ENCODE results near the gene URB1.
A peak's percentile ranks its signal among the peaks of the same experiment; 100 is the strongest.

URB1 gene

GRCh38 chr21:32411350-32412161, 18.7 kb upstream of the URB1 start:
- WGBS (ENCODE audit: insufficient coverage) = 0% methylated on average over 49 of the region's 63 CpGs
- Histone ChIP-seq H3K27ac (ENCODE audit: insufficient read depth in 1 of 2, low read depth in 1 of 2, low read length in 2 of 2, poor library complexity in 1 of 2, severe bottlenecking in 2 of 2) (peak overlapping the region in 1 of 2 experiments; percentile 25), H3K9me3 (ENCODE audit: control extremely low read depth in 1 of 5, control insufficient read depth in 4 of 5, insufficient read depth in 2 of 5, low read depth in 1 of 5, low read length in 4 of 5) (no peaks in the 10 kb centered on the region), H3K36me3 (ENCODE audit: control insufficient read depth in 4 of 4, insufficient read depth in 4 of 4, low read length in 3 of 4) (no peaks in the 10 kb centered on the region), H3K27me3 (replicated peaks in 2 of 5; ENCODE audit: control insufficient read depth in 4 of 5, insufficient read depth in 5 of 5, low read length in 4 of 5) (peaks cover 0 to 9% (median 0%) of the 10 kb centered on the region in 5 experiments), H3K4me1 (ENCODE audit: control extremely low read depth in 1 of 4, control insufficient read depth in 4 of 4, insufficient read depth in 4 of 4, low read length in 3 of 4) (peaks cover 0 to 31% (median 22%) of the 10 kb centered on the region in 4 experiments), H3K4me3 (ENCODE audit: control insufficient read depth in 1 of 7, extremely low read depth in 1 of 7, insufficient read depth in 4 of 7, low read depth in 2 of 7, low read length in 6 of 7) (peak overlapping the region; percentile 37 to 87 (median 72))
- POLR2A ChIA-PET = no interaction called here
- CTCF ChIA-PET = interaction anchor here (1.5 to 7.7 kb wide), 4 partner anchors 9 to 188 kb away, joined by 4 to 48 read pairs (median 6); no protein-coding TSS in a partner anchor
- peak; percentile 49 to 77 (median 66) for DNase-seq

- 82% methylated on average over 3 of the region's 5 CpGs for WGBS (ENCODE audit: insufficient coverage)
- Histone ChIP-seq H3K9me3 (ENCODE audit: control extremely low read depth in 1 of 5, control insufficient read depth in 4 of 5, insufficient read depth in 2 of 5, low read depth in 1 of 5, low read length in 4 of 5) (no peaks in the 10 kb centered on the region), H3K27me3 (replicated peaks in 2 of 5; ENCODE audit: control insufficient read depth in 4 of 5, insufficient read depth in 5 of 5, low read length in 4 of 5) (peaks cover 0 to 9% (median 0%) of the 10 kb centered on the region in 5 experiments), H3K36me3 (ENCODE audit: control insufficient read depth in 4 of 4, insufficient read depth in 4 of 4, low read length in 3 of 4) (no peaks in the 10 kb centered on the region), H3K27ac (ENCODE audit: insufficient read depth in 1 of 2, low read depth in 1 of 2, low read length in 2 of 2, poor library complexity in 1 of 2, severe bottlenecking in 2 of 2) (no peak overlapping the region), H3K4me3 (ENCODE audit: control insufficient read depth in 1 of 7, extremely low read depth in 1 of 7, insufficient read depth in 4 of 7, low read depth in 2 of 7, low read length in 6 of 7) (peak overlapping the region in 5 of 7 experiments; percentile 67 to 87 (median 80)), H3K4me1 (ENCODE audit: control extremely low read depth in 1 of 4, control insufficient read depth in 4 of 4, insufficient read depth in 4 of 4, low read length in 3 of 4) (peaks cover 0 to 31% (median 22%) of the 10 kb centered on the region in 4 experiments)
- no peak for DNase-seq
- CTCF ChIA-PET = interaction anchor here (1.6 to 7.7 kb wide), 3 partner anchors 9 to 189 kb away, joined by 4 to 48 read pairs (median 8); no protein-coding TSS in a partner anchor
- POLR2A ChIA-PET = no interaction called here
Observed at GRCh38 chr21:32410916-32411315, 18.1 kb upstream of the URB1 start.

GRCh38 chr21:32410291-32410690, 17.5 kb upstream of the URB1 start:
- CTCF ChIA-PET = interaction anchor here (0.7 to 7.7 kb wide), 3 partner anchors 9 to 190 kb away, joined by 3 to 48 read pairs (median 4); no protein-coding TSS in a partner anchor
- Histone ChIP-seq H3K27ac (ENCODE audit: insufficient read depth in 1 of 2, low read depth in 1 of 2, low read length in 2 of 2, poor library complexity in 1 of 2, severe bottlenecking in 2 of 2) (no peak overlapping the region), H3K36me3 (ENCODE audit: control insufficient read depth in 4 of 4, insufficient read depth in 4 of 4, low read length in 3 of 4) (no peaks in the 10 kb centered on the region), H3K9me3 (ENCODE audit: control extremely low read depth in 1 of 5, control insufficient read depth in 4 of 5, insufficient read depth in 2 of 5, low read depth in 1 of 5, low read length in 4 of 5) (no peaks in the 10 kb centered on the region), H3K27me3 (replicated peaks in 2 of 5; ENCODE audit: control insufficient read depth in 4 of 5, insufficient read depth in 5 of 5, low read length in 4 of 5) (peaks cover 0 to 9% (median 0%) of the 10 kb centered on the region in 5 experiments), H3K4me3 (ENCODE audit: control insufficient read depth in 1 of 7, extremely low read depth in 1 of 7, insufficient read depth in 4 of 7, low read depth in 2 of 7, low read length in 6 of 7) (no peak overlapping the region), H3K4me1 (ENCODE audit: control extremely low read depth in 1 of 4, control insufficient read depth in 4 of 4, insufficient read depth in 4 of 4, low read length in 3 of 4) (peaks cover 0 to 31% (median 22%) of the 10 kb centered on the region in 4 experiments)
- POLR2A ChIA-PET = no interaction called here
- WGBS (ENCODE audit: insufficient coverage) = 98% methylated on average over 4 of the region's 4 CpGs
- no peak for DNase-seq

- H3K27ac ChIP-seq (ENCODE audit: insufficient read depth in 1 of 2, low read depth in 1 of 2, low read length in 2 of 2, poor library complexity in 1 of 2, severe bottlenecking in 2 of 2) = no peak overlapping the region
- H3K4me3 ChIP-seq (ENCODE audit: control insufficient read depth in 1 of 7, extremely low read depth in 1 of 7, insufficient read depth in 4 of 7, low read depth in 2 of 7, low read length in 6 of 7) = no peak overlapping the region
- peaks cover 0 to 8% (median 4%) of the 10 kb centered on the region in 4 experiments for H3K4me1 ChIP-seq (ENCODE audit: control extremely low read depth in 1 of 4, control insufficient read depth in 4 of 4, insufficient read depth in 4 of 4, low read length in 3 of 4)
- no peaks in the 10 kb centered on the region for H3K36me3 ChIP-seq (ENCODE audit: control insufficient read depth in 4 of 4, insufficient read depth in 4 of 4, low read length in 3 of 4)
- H3K27me3 ChIP-seq (replicated peaks in 2 of 5; ENCODE audit: control insufficient read depth in 4 of 5, insufficient read depth in 5 of 5, low read length in 4 of 5) = peaks cover 0 to 7% (median 0%) of the 10 kb centered on the region in 5 experiments
- POLR2A ChIA-PET = no interaction called here
- DNase-seq = no peak
- 84% methylated on average over 4 of the region's 6 CpGs for WGBS (ENCODE audit: insufficient coverage)
- CTCF ChIA-PET = interaction anchor here (0.6 to 7.5 kb wide), 7 partner anchors 11 to 265 kb away, joined by 3 to 110 read pairs (median 4); no protein-coding TSS in a partner anchor
- H3K9me3 ChIP-seq (ENCODE audit: control extremely low read depth in 1 of 5, control insufficient read depth in 4 of 5, insufficient read depth in 2 of 5, low read depth in 1 of 5, low read length in 4 of 5) = no peaks in the 10 kb centered on the region
Observed at GRCh38 chr21:32406405-32406804, 13.6 kb upstream of the URB1 start.

- Histone ChIP-seq H3K9me3 (ENCODE audit: control extremely low read depth in 1 of 5, control insufficient read depth in 4 of 5, insufficient read depth in 2 of 5, low read depth in 1 of 5, low read length in 4 of 5) (no peaks in the 10 kb centered on the region), H3K4me1 (ENCODE audit: control extremely low read depth in 1 of 4, control insufficient read depth in 4 of 4, insufficient read depth in 4 of 4, low read length in 3 of 4) (no peaks in the 10 kb centered on the region), H3K36me3 (ENCODE audit: control insufficient read depth in 4 of 4, insufficient read depth in 4 of 4, low read length in 3 of 4) (no peaks in the 10 kb centered on the region), H3K4me3 (ENCODE audit: control insufficient read depth in 1 of 7, extremely low read depth in 1 of 7, insufficient read depth in 4 of 7, low read depth in 2 of 7, low read length in 6 of 7) (no peak overlapping the region), H3K27ac (ENCODE audit: insufficient read depth in 1 of 2, low read depth in 1 of 2, low read length in 2 of 2, poor library complexity in 1 of 2, severe bottlenecking in 2 of 2) (no peak overlapping the region), H3K27me3 (replicated peaks in 2 of 5; ENCODE audit: control insufficient read depth in 4 of 5, insufficient read depth in 5 of 5, low read length in 4 of 5) (peaks cover 0 to 5% (median 3%) of the 10 kb centered on the region in 5 experiments)
- WGBS (ENCODE audit: insufficient coverage) = 0% methylated on average over 2 of the region's 5 CpGs
- CTCF ChIA-PET = interaction anchor here (0.7 to 7.5 kb wide), 17 partner anchors 8 to 272 kb away, joined by 3 to 110 read pairs (median 3); partner anchors contain the start of gene CFAP298
- POLR2A ChIA-PET = no interaction called here
- peak; percentile 59 to 83 (median 79) for DNase-seq
Observed at GRCh38 chr21:32403201-32403777, 10.5 kb upstream of the URB1 start.

GRCh38 chr21:32393677-32394001, 827 bp upstream of the URB1 start:
- peak in 1 of 3 donors; percentile 74 for DNase-seq
- ChIA-PET POLR2A (interaction anchor here (0.6 to 1.1 kb wide), 2 partner anchors 7 to 8 kb away, joined by 3 read pairs; no protein-coding TSS in a partner anchor), CTCF (interaction anchor here (1.1 to 1.5 kb wide), 3 partner anchors 9 to 21 kb away, joined by 3 to 5 read pairs (median 3); no protein-coding TSS in a partner anchor)
- Histone ChIP-seq H3K4me3 (ENCODE audit: control insufficient read depth in 1 of 7, extremely low read depth in 1 of 7, insufficient read depth in 4 of 7, low read depth in 2 of 7, low read length in 6 of 7) (peak overlapping the region; percentile 79 to 95 (median 93)), H3K27me3 (replicated peaks in 2 of 5; ENCODE audit: control insufficient read depth in 4 of 5, insufficient read depth in 5 of 5, low read length in 4 of 5) (peaks cover 0 to 4% (median 2%) of the 10 kb centered on the region in 5 experiments), H3K9me3 (ENCODE audit: control extremely low read depth in 1 of 5, control insufficient read depth in 4 of 5, insufficient read depth in 2 of 5, low read depth in 1 of 5, low read length in 4 of 5) (peaks cover 0 to 3% (median 0%) of the 10 kb centered on the region in 5 experiments), H3K4me1 (ENCODE audit: control extremely low read depth in 1 of 4, control insufficient read depth in 4 of 4, insufficient read depth in 4 of 4, low read length in 3 of 4) (peaks cover 7 to 27% (median 19%) of the 10 kb centered on the region in 4 experiments), H3K27ac (ENCODE audit: insufficient read depth in 1 of 2, low read depth in 1 of 2, low read length in 2 of 2, poor library complexity in 1 of 2, severe bottlenecking in 2 of 2) (peak overlapping the region; percentile 43 to 91), H3K36me3 (ENCODE audit: control insufficient read depth in 4 of 4, insufficient read depth in 4 of 4, low read length in 3 of 4) (peaks cover 0 to 9% (median 0%) of the 10 kb centered on the region in 4 experiments)
- WGBS (ENCODE audit: insufficient coverage) = 74% methylated on average over 7 of the region's 9 CpGs
